Testis (tissue), 2 donors: ENCODE data around the gene ST6GALNAC2.

Experiments
- CTCF ChIP-seq, 3 experiments: fragments of 450-650 bp in 2 of 3; fragments of 200-600 bp in 1 of 3; sonication (generic) in 1 of 3; IDR thresholded peaks; one replicate each; pipeline ENCODE4 v1.5.1; 2016 to 2019; ENCODE audit warnings: antibody characterized with exemption in 3 of 3, mild to moderate bottlenecking in 2 of 3, moderate library complexity in 1 of 3
- POLR2A ChIP-seq: fragments of 450-650 bp; IDR thresholded peaks from one replicate; pipeline ENCODE4 v1.6.1; 2017; ENCODE audit warnings: antibody characterized with exemption, mild to moderate bottlenecking, moderate library complexity

GRCh38 chr17:76567634-76568432 lies 17.8 kb downstream of the ST6GALNAC2 start:
- TF ChIP-seq CTCF (IDR thresholded peaks at IDR 0.05) (no peak), POLR2A (no peak)
